Right lobe of liver (tissue), 4 donors: ENCODE data around the gene LRMDA.

Experiments used
- POLR2A ChIP-seq: fragments of 450-650 bp; IDR thresholded peaks from one replicate; pipeline ENCODE4 v1.6.1; 2017; ENCODE audit warnings: antibody characterized with exemption, mild to moderate bottlenecking
- TF ChIP-seq, protein P1 (sequence below), 4 donors: fragments of 200-600 bp in 3 of 4; fragments of 450-650 bp in 1 of 4; IDR thresholded peaks; one replicate each; pipeline versions ENCODE4 v1.5.1 to v1.8.0; 2016 to 2022; ENCODE audit warnings: antibody characterized with exemption in 4 of 4, mild to moderate bottlenecking in 2 of 4
- donor health status: DM: no; HTN: no; CAD: no.
- donor health status: DM: no; HTN: no; CAD: no.
- donor health status: DM: no; HTN: yes; CAD: no.

GRCh38 chr10:75658496-75658895 lies 227.1 kb downstream of the LRMDA start:
- TF ChIP-seq, protein P1, sequence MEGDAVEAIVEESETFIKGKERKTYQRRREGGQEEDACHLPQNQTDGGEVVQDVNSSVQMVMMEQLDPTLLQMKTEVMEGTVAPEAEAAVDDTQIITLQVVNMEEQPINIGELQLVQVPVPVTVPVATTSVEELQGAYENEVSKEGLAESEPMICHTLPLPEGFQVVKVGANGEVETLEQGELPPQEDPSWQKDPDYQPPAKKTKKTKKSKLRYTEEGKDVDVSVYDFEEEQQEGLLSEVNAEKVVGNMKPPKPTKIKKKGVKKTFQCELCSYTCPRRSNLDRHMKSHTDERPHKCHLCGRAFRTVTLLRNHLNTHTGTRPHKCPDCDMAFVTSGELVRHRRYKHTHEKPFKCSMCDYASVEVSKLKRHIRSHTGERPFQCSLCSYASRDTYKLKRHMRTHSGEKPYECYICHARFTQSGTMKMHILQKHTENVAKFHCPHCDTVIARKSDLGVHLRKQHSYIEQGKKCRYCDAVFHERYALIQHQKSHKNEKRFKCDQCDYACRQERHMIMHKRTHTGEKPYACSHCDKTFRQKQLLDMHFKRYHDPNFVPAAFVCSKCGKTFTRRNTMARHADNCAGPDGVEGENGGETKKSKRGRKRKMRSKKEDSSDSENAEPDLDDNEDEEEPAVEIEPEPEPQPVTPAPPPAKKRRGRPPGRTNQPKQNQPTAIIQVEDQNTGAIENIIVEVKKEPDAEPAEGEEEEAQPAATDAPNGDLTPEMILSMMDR (IDR thresholded peaks at IDR 0.05), result no peak
- TF ChIP-seq POLR2A, result no peak
